Adipose tissue (tissue), 3 donors: Measurements from ENCODE around the gene GADD45B. TPM values are rescaled to one million over a fixed set of nuclear protein-coding genes. Genes with fewer than 3 reads are reported as not detected.
"Not testable (repeated sequence)": the region's sequence is repeated elsewhere in the genome, so short reads cannot be mapped to it uniquely, and the experiment has no call there.

Experiments used
- H3K27ac ChIP-seq: one replicate; pipeline ENCODE4 v1.5.1; 2013; ENCODE audit warnings: low read depth, low read length
- WGBS, 3 donors: extraction: QIAGEN DNeasy Blood & Tissue Kit; methylation state at CpG; one replicate each; pipeline ENCODE4 v1.1.7; 2013; 5-methylcytosine and 5-hydroxymethylcytosine counted together
- polyA plus RNA-seq, 3 donors: library from polyadenylated mRNA; stranded (reverse); fragments of 200-250 nt; gene quantifications; one replicate each; pipeline ENCODE4 v1.2.3, GENCODE V29; 2013
- donor health status: healthy with polysubstance abuse.
- donor health status: Bipolar disorder and iron deficiency.
- donor health status: healthy.

Gene GADD45B
- polyA plus RNA-seq, 3 donors: 97.2 to 938 (median 522) TPM

- H3K27ac ChIP-seq: peak overlapping the region; percentile 48
- 16 to 26% (median 19%) methylated on average over 16 of the region's 16 CpGs for WGBS, 3 donors
These were observed 19.9 kb downstream of the GADD45B start for GRCh38 chr19:2495651-2496316.

GRCh38 chr19:2497186-2497585 is 21.3 kb downstream of the GADD45B start:
- 91 to 94% (median 91%) methylated on average over 10 of the region's 10 CpGs for WGBS, 3 donors
- H3K27ac ChIP-seq: no peak overlapping the region

- 69 to 86% (median 85%) methylated on average over 13 of the region's 13 CpGs for WGBS, 3 donors
- H3K27ac ChIP-seq: no peak overlapping the region
These were observed 24.2 kb downstream of the GADD45B start for GRCh38 chr19:2500156-2500555.

GRCh38 chr19:2500841-2501261 is 24.9 kb downstream of the GADD45B start:
- 50 to 72% (median 67%) methylated on average over 12 of the region's 12 CpGs for WGBS, 3 donors

GRCh38 chr19:2503521-2504109 is 27.7 kb downstream of the GADD45B start:
- H3K27ac ChIP-seq: no peak overlapping the region
- 57 to 62% (median 60%) methylated on average over 21 of the region's 21 CpGs for WGBS, 3 donors

More at GRCh38 chr19:2500841-2501261, 24.9 kb downstream of the GADD45B start:
- no peak overlapping the region for H3K27ac ChIP-seq

GRCh38 chr19:2506656-2507055 is 30.7 kb downstream of the GADD45B start:
- not testable (repeated sequence) for H3K27ac ChIP-seq
- WGBS, 3 donors: 49 to 77% (median 73%) methylated on average over 8 of the region's 8 CpGs

GRCh38 chr19:2507109-2507508 is 31.2 kb downstream of the GADD45B start:
- WGBS, 3 donors: 11 to 23% (median 23%) methylated on average over 12 of the region's 12 CpGs
- H3K27ac ChIP-seq: no peak overlapping the region

- H3K27ac ChIP-seq: no peak overlapping the region
- 92 to 95% (median 92%) methylated on average over 8 of the region's 8 CpGs for WGBS, 3 donors
These were observed 33.2 kb downstream of the GADD45B start for GRCh38 chr19:2509096-2509495.

GRCh38 chr19:2511570-2511969 is 35.6 kb downstream of the GADD45B start:
- WGBS, 3 donors: 87 to 92% (median 88%) methylated on average over 21 to 22 of the region's 22 CpGs
- H3K27ac ChIP-seq: no peak overlapping the region

- WGBS, 3 donors: 89 to 91% (median 91%) methylated on average over 21 of the region's 21 CpGs
- no peak overlapping the region for H3K27ac ChIP-seq
These were observed 36.1 kb downstream of the GADD45B start for GRCh38 chr19:2511991-2512390.

GRCh38 chr19:2512523-2513431 is 36.9 kb downstream of the GADD45B start:
- no peak overlapping the region for H3K27ac ChIP-seq
- 57 to 73% (median 69%) methylated on average over 40 to 41 of the region's 41 CpGs for WGBS, 3 donors

GRCh38 chr19:2514981-2515518 is 39.1 kb downstream of the GADD45B start:
- H3K27ac ChIP-seq: no peak overlapping the region
- WGBS, 3 donors: 92 to 96% (median 95%) methylated on average over 16 of the region's 16 CpGs

GRCh38 chr19:2516727-2517126 is 40.8 kb downstream of the GADD45B start:
- 85 to 87% (median 86%) methylated on average over 16 to 18 of the region's 18 CpGs for WGBS, 3 donors

GRCh38 chr19:2517881-2518601 is 42.1 kb downstream of the GADD45B start:
- H3K27ac ChIP-seq: no peak overlapping the region
- WGBS, 3 donors: 70 to 78% (median 71%) methylated on average over 33 to 35 of the region's 35 CpGs

More at GRCh38 chr19:2516727-2517126, 40.8 kb downstream of the GADD45B start:
- H3K27ac ChIP-seq: no peak overlapping the region

GRCh38 chr19:2518856-2519255 is 42.9 kb downstream of the GADD45B start:
- H3K27ac ChIP-seq: not testable (repeated sequence)
- 82 to 94% (median 85%) methylated on average over 8 to 11 of the region's 11 CpGs for WGBS, 3 donors

GRCh38 chr19:2519482-2519881 is 43.6 kb downstream of the GADD45B start:
- WGBS, 3 donors: 89 to 98% (median 91%) methylated on average over 6 of the region's 6 CpGs
- no peak overlapping the region for H3K27ac ChIP-seq

- H3K27ac ChIP-seq: no peak overlapping the region
- WGBS, 3 donors: 73 to 86% (median 76%) methylated on average over 20 of the region's 20 CpGs
These were observed 47.8 kb downstream of the GADD45B start for GRCh38 chr19:2523630-2524311.
